Measurements from ENCODE around the gene CDKN2AIP.

Gene CDKN2AIP

GRCh38 chr4:183403961-183404360, 40.5 kb upstream of the CDKN2AIP start:
- H3K18ac ChIP-seq (ENCODE audit: low read length) = no peak overlapping the region
- no peak overlapping the region for H2BK15ac ChIP-seq (replicated peaks; ENCODE audit: low read depth)
- no peaks in the 10 kb centered on the region for H3K36me3 ChIP-seq (ENCODE audit: control insufficient read depth, insufficient read depth, low read length)
- DNase-seq = no peak
- H2BK5ac ChIP-seq (ENCODE audit: low read length) = no peak overlapping the region
- H3K56ac ChIP-seq (ENCODE audit: low read length) = no peak overlapping the region
- H3K27ac ChIP-seq (ENCODE audit: low read depth, low read length) = no peak overlapping the region
- WGBS (ENCODE audit: extremely low coverage, insufficient coverage, low lambda C conversion rate) = no CpG with 5 or more reads among the region's 4 CpGs
- H3K4ac ChIP-seq (ENCODE audit: low read depth, low read length) = no peak overlapping the region
- no peaks in the 10 kb centered on the region for H3K4me1 ChIP-seq (ENCODE audit: control insufficient read depth, low read depth, low read length)
- H3K9ac ChIP-seq (ENCODE audit: low read length) = no peak overlapping the region
- no peak overlapping the region for H4K5ac ChIP-seq (ENCODE audit: low read length)
- no peak overlapping the region for H2BK120ac ChIP-seq (ENCODE audit: low read depth, low read length)
- H3K79me1 ChIP-seq (ENCODE audit: low read length) = no peaks in the 10 kb centered on the region
- H3K27me3 ChIP-seq (ENCODE audit: insufficient read depth, low read length, poor library complexity) = no peaks in the 10 kb centered on the region
- no peaks in the 10 kb centered on the region for H3K79me2 ChIP-seq (ENCODE audit: control insufficient read depth, insufficient read depth, low read length)
- no peak overlapping the region for H3K4me3 ChIP-seq (ENCODE audit: low read length)
- H3K23ac ChIP-seq (ENCODE audit: low read length) = no peak overlapping the region
- no peak overlapping the region for H2AK5ac ChIP-seq (ENCODE audit: low read length)
- H4K8ac ChIP-seq (ENCODE audit: low read depth, low read length) = no peak overlapping the region
- no peak overlapping the region for H3K4me2 ChIP-seq (ENCODE audit: low read length)

- WGBS (ENCODE audit: extremely low coverage, insufficient coverage, low lambda C conversion rate) = no CpG with 5 or more reads among the region's 11 CpGs
- H3K4ac ChIP-seq (ENCODE audit: low read depth, low read length) = no peak overlapping the region
Measured at GRCh38 chr4:183405303-183405702, 39.1 kb upstream of the CDKN2AIP start.

GRCh38 chr4:183407128-183407585, 37.3 kb upstream of the CDKN2AIP start:
- no peak overlapping the region for H4K5ac ChIP-seq (ENCODE audit: low read length)
- no peaks in the 10 kb centered on the region for H3K4me1 ChIP-seq (ENCODE audit: control insufficient read depth, low read depth, low read length)
- no peak overlapping the region for H3K23ac ChIP-seq (ENCODE audit: low read length)
- H3K27ac ChIP-seq (ENCODE audit: low read depth, low read length) = no peak overlapping the region
- no peak overlapping the region for H2AK5ac ChIP-seq (ENCODE audit: low read length)
- peak overlapping the region; percentile 87 for H3K56ac ChIP-seq (ENCODE audit: low read length)
- no peaks in the 10 kb centered on the region for H3K27me3 ChIP-seq (ENCODE audit: insufficient read depth, low read length, poor library complexity)
- H2BK15ac ChIP-seq (replicated peaks; ENCODE audit: low read depth) = peak overlapping the region; percentile 67
- no peaks in the 10 kb centered on the region for H3K79me1 ChIP-seq (ENCODE audit: low read length)
- no peaks in the 10 kb centered on the region for H3K36me3 ChIP-seq (ENCODE audit: control insufficient read depth, insufficient read depth, low read length)
- no peak overlapping the region for H3K4me3 ChIP-seq (ENCODE audit: low read length)
- H3K18ac ChIP-seq (ENCODE audit: low read length) = no peak overlapping the region
- no peak overlapping the region for H4K8ac ChIP-seq (ENCODE audit: low read depth, low read length)
- H2BK120ac ChIP-seq (ENCODE audit: low read depth, low read length) = no peak overlapping the region
- H3K79me2 ChIP-seq (ENCODE audit: control insufficient read depth, insufficient read depth, low read length) = no peaks in the 10 kb centered on the region
- DNase-seq = peak; percentile 91
- H3K9ac ChIP-seq (ENCODE audit: low read length) = peak overlapping the region; percentile 79
- peak overlapping the region; percentile 66 for H3K4me2 ChIP-seq (ENCODE audit: low read length)
- H2BK5ac ChIP-seq (ENCODE audit: low read length) = no peak overlapping the region
- WGBS (ENCODE audit: extremely low coverage, insufficient coverage, low lambda C conversion rate) = no CpG with 5 or more reads among the region's 32 CpGs
- no peak overlapping the region for H3K4ac ChIP-seq (ENCODE audit: low read depth, low read length)

More at GRCh38 chr4:183405303-183405702, 39.1 kb upstream of the CDKN2AIP start:
- no peaks in the 10 kb centered on the region for H3K4me1 ChIP-seq (ENCODE audit: control insufficient read depth, low read depth, low read length)
- H3K23ac ChIP-seq (ENCODE audit: low read length) = no peak overlapping the region
- H3K36me3 ChIP-seq (ENCODE audit: control insufficient read depth, insufficient read depth, low read length) = no peaks in the 10 kb centered on the region
- no peak overlapping the region for H3K9ac ChIP-seq (ENCODE audit: low read length)
- no peak overlapping the region for H2BK5ac ChIP-seq (ENCODE audit: low read length)
- H2AK5ac ChIP-seq (ENCODE audit: low read length) = no peak overlapping the region
- no peaks in the 10 kb centered on the region for H3K79me2 ChIP-seq (ENCODE audit: control insufficient read depth, insufficient read depth, low read length)
- H2BK120ac ChIP-seq (ENCODE audit: low read depth, low read length) = no peak overlapping the region
- H4K5ac ChIP-seq (ENCODE audit: low read length) = no peak overlapping the region
- no peak overlapping the region for H3K4me3 ChIP-seq (ENCODE audit: low read length)
- DNase-seq = no peak
- H2BK15ac ChIP-seq (replicated peaks; ENCODE audit: low read depth) = no peak overlapping the region
- no peaks in the 10 kb centered on the region for H3K79me1 ChIP-seq (ENCODE audit: low read length)
- no peak overlapping the region for H3K27ac ChIP-seq (ENCODE audit: low read depth, low read length)
- no peak overlapping the region for H3K18ac ChIP-seq (ENCODE audit: low read length)
- H3K56ac ChIP-seq (ENCODE audit: low read length) = no peak overlapping the region
- H3K4me2 ChIP-seq (ENCODE audit: low read length) = no peak overlapping the region
- H3K27me3 ChIP-seq (ENCODE audit: insufficient read depth, low read length, poor library complexity) = no peaks in the 10 kb centered on the region
- no peak overlapping the region for H4K8ac ChIP-seq (ENCODE audit: low read depth, low read length)

GRCh38 chr4:183407635-183408464, 36.6 kb upstream of the CDKN2AIP start:
- no peak overlapping the region for H3K18ac ChIP-seq (ENCODE audit: low read length)
- no peak overlapping the region for H3K4me3 ChIP-seq (ENCODE audit: low read length)
- no peak overlapping the region for H3K9ac ChIP-seq (ENCODE audit: low read length)
- H3K79me2 ChIP-seq (ENCODE audit: control insufficient read depth, insufficient read depth, low read length) = no peaks in the 10 kb centered on the region
- no peak overlapping the region for H3K4me2 ChIP-seq (ENCODE audit: low read length)
- H3K23ac ChIP-seq (ENCODE audit: low read length) = no peak overlapping the region
- no peak overlapping the region for H2BK120ac ChIP-seq (ENCODE audit: low read depth, low read length)
- no peak overlapping the region for H3K27ac ChIP-seq (ENCODE audit: low read depth, low read length)
- H3K56ac ChIP-seq (ENCODE audit: low read length) = no peak overlapping the region
- DNase-seq = no peak
- WGBS (ENCODE audit: extremely low coverage, insufficient coverage, low lambda C conversion rate) = no CpG with 5 or more reads among the region's 8 CpGs
- no peaks in the 10 kb centered on the region for H3K36me3 ChIP-seq (ENCODE audit: control insufficient read depth, insufficient read depth, low read length)
- no peak overlapping the region for H2BK5ac ChIP-seq (ENCODE audit: low read length)
- peak overlapping the region; percentile 38 for H2AK5ac ChIP-seq (ENCODE audit: low read length)
- no peak overlapping the region for H4K8ac ChIP-seq (ENCODE audit: low read depth, low read length)
- no peaks in the 10 kb centered on the region for H3K27me3 ChIP-seq (ENCODE audit: insufficient read depth, low read length, poor library complexity)
- H3K4me1 ChIP-seq (ENCODE audit: control insufficient read depth, low read depth, low read length) = no peaks in the 10 kb centered on the region
- H3K79me1 ChIP-seq (ENCODE audit: low read length) = no peaks in the 10 kb centered on the region
- no peak overlapping the region for H2BK15ac ChIP-seq (replicated peaks; ENCODE audit: low read depth)
- no peak overlapping the region for H4K5ac ChIP-seq (ENCODE audit: low read length)
- H3K4ac ChIP-seq (ENCODE audit: low read depth, low read length) = no peak overlapping the region

GRCh38 chr4:183408796-183409195, 35.6 kb upstream of the CDKN2AIP start:
- DNase-seq = no peak
- H4K5ac ChIP-seq (ENCODE audit: low read length) = no peak overlapping the region
- H3K4me2 ChIP-seq (ENCODE audit: low read length) = no peak overlapping the region
- no peak overlapping the region for H4K8ac ChIP-seq (ENCODE audit: low read depth, low read length)
- H3K79me2 ChIP-seq (ENCODE audit: control insufficient read depth, insufficient read depth, low read length) = no peaks in the 10 kb centered on the region
- no peak overlapping the region for H3K4ac ChIP-seq (ENCODE audit: low read depth, low read length)
- no peak overlapping the region for H3K18ac ChIP-seq (ENCODE audit: low read length)
- H3K36me3 ChIP-seq (ENCODE audit: control insufficient read depth, insufficient read depth, low read length) = no peaks in the 10 kb centered on the region
- H3K23ac ChIP-seq (ENCODE audit: low read length) = no peak overlapping the region
- H3K56ac ChIP-seq (ENCODE audit: low read length) = no peak overlapping the region
- no peak overlapping the region for H2AK5ac ChIP-seq (ENCODE audit: low read length)
- no peak overlapping the region for H3K27ac ChIP-seq (ENCODE audit: low read depth, low read length)
- H3K27me3 ChIP-seq (ENCODE audit: insufficient read depth, low read length, poor library complexity) = no peaks in the 10 kb centered on the region
- H2BK5ac ChIP-seq (ENCODE audit: low read length) = no peak overlapping the region
- no peak overlapping the region for H3K9ac ChIP-seq (ENCODE audit: low read length)
- no peaks in the 10 kb centered on the region for H3K4me1 ChIP-seq (ENCODE audit: control insufficient read depth, low read depth, low read length)
- WGBS (ENCODE audit: extremely low coverage, insufficient coverage, low lambda C conversion rate) = no CpG with 5 or more reads among the region's 8 CpGs
- H2BK120ac ChIP-seq (ENCODE audit: low read depth, low read length) = no peak overlapping the region
- no peak overlapping the region for H3K4me3 ChIP-seq (ENCODE audit: low read length)
- no peaks in the 10 kb centered on the region for H3K79me1 ChIP-seq (ENCODE audit: low read length)
- no peak overlapping the region for H2BK15ac ChIP-seq (replicated peaks; ENCODE audit: low read depth)

Data from mesendoderm (in vitro differentiated cells).